HAP-1 (cell line): Measurements from ENCODE around the gene GLRX5.

Source experiments
- DNase-seq, 2 experiments: peaks; one replicate each; pipeline ENCODE4 v3.0.0-alpha.2; 2016 to 2020; ENCODE audit warnings: low spot score in 2 of 2
- H3K27me3 ChIP-seq: fragments of 250-450 bp; sonication (Bioruptor Pico); 2 replicates; pipeline ENCODE4 v1.5.1; 2020; ENCODE audit warnings: low read depth, mild to moderate bottlenecking, moderate library complexity
- H3K36me3 ChIP-seq: fragments of 250-450 bp; sonication (Bioruptor Pico); replicated peaks from 2 replicates; pipeline ENCODE4 v1.5.1; 2020; ENCODE audit warnings: mild to moderate bottlenecking
- H3K4me1 ChIP-seq: fragments of 250-450 bp; sonication (Bioruptor Pico); 2 replicates; pipeline ENCODE4 v1.5.1; 2020; ENCODE audit warnings: mild to moderate bottlenecking
- H3K4me3 ChIP-seq: fragments of 250-450 bp; sonication (Bioruptor Pico); 2 replicates; pipeline ENCODE4 v1.5.1; 2020; ENCODE audit warnings: mild to moderate bottlenecking, moderate library complexity
- H3K9me3 ChIP-seq: fragments of 250-450 bp; sonication (Bioruptor Pico); 2 replicates; pipeline ENCODE4 v1.5.1; 2020; ENCODE audit warnings: mild to moderate bottlenecking, moderate library complexity
- in situ Hi-C: fragments of 300-500 bp; cut with MboI; formaldehyde crosslinking; loops from 3 replicates; pipeline ENCODE4 v1.14.3; 2020; ENCODE audit warnings: low sequenced_read_pairs, inconsistent platforms, mixed read lengths

GLRX5 gene

DNA sequence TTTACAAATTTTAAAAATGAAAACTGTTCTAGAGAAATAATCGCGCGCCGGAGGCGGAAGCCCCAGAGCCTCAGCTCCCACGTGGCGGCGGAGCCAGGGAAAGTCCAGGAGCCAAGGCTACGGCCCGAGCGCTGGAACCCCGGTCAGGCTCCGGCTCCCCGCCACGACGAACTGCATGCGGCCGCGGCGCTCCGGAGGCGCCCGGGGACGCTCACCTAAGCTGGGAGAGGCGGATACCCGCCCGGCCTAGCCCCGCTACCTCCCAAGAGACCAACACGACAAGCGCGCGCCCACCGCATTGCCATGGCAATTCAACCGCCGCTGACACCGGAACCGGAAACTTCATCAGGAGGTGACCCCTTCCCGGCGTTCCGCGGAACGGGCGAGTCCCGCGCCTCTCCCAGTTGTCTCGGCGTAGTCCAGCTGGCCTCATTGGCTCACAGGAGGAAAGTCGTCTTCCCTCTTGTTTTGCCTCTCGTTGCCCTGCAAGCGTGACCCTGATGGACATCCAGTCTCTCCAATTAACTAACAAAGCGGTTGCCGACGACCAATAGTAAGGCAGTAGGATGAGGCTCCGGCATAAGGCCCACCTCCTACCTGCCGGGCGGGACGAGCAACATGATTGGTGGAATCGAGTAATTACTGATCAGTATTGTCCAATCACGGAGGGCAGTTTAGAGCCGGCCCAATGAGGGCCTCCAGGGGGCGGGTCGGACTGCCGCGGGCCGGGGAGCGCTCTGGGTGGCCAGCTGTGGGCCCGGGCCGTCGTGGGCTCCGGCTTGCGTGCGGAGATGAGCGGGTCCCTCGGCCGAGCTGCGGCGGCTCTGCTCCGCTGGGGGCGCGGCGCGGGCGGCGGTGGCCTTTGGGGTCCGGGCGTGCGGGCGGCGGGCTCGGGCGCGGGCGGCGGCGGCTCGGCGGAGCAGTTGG lies at the start of gene GLRX5:
Gene GLRX5 (plus strand): TSS at position 752 of the 927 bp plus-strand sequence. CDS start 40 bp downstream, at position 792.
- Histone ChIP-seq H3K9me3 (no peaks in the 10 kb centered on the region), H3K36me3 (peaks cover 25% of the 10 kb centered on the region), H3K4me3 (peak within 1 kb of the TSS; percentile 89), H3K4me1 (peaks cover 37% of the 10 kb centered on the region), H3K27me3 (no peaks in the 10 kb centered on the region)
- in situ Hi-C loops, result no loop called here
- DNase-seq, result peak; percentile 98 to 99

DNA sequence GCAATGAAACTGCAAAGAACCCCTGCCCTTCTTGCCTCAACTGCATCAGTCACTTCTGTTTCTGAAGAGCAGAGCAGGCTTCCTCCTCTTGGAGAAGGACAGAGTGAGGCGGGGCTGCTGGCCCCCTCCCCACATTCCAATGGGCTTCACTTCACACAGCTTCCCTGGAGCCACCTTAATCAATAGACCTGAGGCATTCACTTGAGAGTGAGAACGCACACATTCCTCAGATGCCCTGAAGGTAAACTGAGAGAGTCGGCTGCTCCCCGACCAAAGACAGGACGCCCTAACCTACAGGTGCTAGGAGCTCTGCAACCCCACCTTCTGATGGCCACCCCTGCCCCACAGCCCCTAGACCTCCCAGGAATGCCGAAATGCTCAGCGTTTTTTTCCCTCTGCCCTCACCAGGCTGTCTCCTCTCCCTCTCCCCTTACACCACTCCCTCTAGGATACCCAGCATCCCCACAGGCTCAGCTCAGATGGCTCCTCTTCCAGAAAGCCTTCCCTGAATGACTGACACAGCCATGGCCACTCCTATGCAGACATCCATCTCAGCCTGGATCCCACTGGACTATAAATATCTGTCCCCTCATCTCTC lies 49.5 kb upstream of the GLRX5 start:
- H3K4me1 ChIP-seq, result no peaks in the 10 kb centered on the region
- DNase-seq, result no peak
- no peaks in the 10 kb centered on the region for H3K9me3 ChIP-seq
- H3K4me3 ChIP-seq, result no peak overlapping the region
- no peaks in the 10 kb centered on the region for H3K36me3 ChIP-seq
- no peaks in the 10 kb centered on the region for H3K27me3 ChIP-seq
- in situ Hi-C loops, result no loop called here

DNA sequence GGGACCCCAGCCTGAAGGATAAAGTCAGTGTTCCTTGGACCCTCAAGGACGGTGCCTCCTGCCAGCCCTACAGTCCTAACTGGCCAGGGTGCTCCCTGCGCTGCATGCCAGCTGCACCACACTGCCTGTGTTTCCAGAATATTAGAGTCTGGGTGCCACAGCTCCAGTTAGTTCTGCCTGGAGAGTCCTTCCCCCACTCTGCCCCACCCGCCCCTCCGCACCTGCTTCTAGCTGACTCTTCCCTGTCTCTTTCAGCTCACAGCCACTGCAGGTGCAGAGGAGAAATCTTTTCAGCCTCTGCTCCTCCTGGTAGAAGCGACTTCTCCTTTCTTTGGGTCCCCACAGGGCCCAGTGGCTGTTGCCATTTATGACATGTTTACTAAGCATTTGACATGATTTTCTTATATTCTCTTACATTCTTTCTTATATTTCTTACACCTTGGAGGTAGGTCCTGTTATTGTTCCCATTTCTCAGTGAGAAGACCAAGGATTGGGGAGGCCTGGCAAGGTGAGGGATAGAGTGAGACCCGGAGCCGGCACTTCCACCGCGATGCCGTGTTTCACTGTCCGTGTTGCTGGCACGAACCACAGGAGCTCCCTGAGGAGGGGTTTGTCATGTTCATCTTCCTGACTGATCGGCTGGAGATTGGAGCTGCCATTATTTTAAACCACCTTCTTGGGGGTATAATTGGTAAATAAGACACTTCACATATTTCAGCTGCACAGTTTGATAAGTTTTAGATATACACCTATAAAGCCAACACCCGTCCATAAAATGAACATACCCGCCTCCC lies 47.8 kb upstream of the GLRX5 start:
- H3K4me3 ChIP-seq, result no peak overlapping the region
- in situ Hi-C loops, result no loop called here
- H3K4me1 ChIP-seq, result no peaks in the 10 kb centered on the region
- no peaks in the 10 kb centered on the region for H3K9me3 ChIP-seq
- H3K27me3 ChIP-seq, result no peaks in the 10 kb centered on the region
- DNase-seq, result no peak
- no peaks in the 10 kb centered on the region for H3K36me3 ChIP-seq

DNA sequence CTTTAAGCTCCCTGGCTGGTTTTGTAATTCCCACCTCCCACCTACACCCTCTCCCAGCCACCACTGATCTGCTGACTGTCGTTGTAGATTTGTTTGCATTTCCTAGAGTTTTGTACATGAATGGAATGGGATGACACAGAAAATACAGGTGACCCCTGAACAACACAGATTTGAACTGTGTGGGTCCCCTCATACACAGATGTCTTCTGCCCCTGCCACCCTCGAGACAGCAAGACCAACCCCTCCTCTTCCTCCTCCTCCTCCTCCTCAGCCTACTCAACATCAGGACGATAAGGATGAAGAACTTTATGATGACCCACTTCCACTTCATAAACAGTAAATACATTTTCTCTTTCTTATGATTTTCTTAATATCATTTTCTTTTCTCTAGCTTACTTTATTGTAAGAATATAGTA lies 47.2 kb upstream of the GLRX5 start:
- H3K36me3 ChIP-seq, result no peaks in the 10 kb centered on the region
- no peaks in the 10 kb centered on the region for H3K4me1 ChIP-seq
- in situ Hi-C loops, result no loop called here

DNA sequence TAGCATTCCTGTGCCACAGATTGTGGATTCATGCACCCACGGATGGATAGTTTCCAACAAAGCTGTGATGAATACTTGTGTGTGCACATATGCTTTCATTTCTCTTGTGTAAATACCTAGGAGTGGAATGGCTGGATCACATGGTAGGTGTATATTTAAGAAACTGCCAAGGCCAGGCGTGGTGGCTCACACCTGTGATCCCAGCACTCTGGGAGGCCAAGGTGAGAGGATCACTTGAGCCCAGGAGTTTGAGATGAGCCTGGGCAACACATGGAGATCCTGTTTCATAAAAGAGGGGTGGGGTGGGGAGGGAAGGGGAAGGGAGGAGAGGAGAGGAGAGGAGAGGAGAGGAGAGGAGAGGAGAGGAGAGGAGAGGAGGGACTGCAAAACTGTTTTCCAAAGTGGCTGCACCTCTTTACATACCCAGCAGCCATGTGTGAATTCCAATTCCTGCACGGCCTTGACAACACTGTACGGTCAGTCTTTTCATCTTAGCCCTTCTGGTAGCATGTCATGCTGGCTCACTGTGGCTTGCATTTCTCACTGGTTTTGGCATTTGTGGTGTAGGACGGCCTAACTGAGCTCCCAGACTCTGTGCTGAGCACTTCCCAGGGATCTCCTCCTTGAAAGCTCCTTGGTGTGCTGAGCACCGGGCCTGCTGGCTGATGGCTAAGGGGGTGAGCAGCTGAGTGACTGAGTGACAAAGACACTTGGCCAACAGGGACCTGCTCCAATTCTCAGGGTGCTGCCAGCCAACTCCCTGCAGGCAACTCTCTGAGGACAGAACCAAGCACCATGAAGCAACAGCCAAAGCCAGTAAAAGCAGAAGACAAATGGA lies 46.3 kb upstream of the GLRX5 start:
- in situ Hi-C loops, result no loop called here
- Histone ChIP-seq H3K4me3 (no peak overlapping the region), H3K4me1 (no peaks in the 10 kb centered on the region)

More for the DNA sequence above, 47.2 kb upstream of the GLRX5 start:
- Histone ChIP-seq H3K27me3 (no peaks in the 10 kb centered on the region), H3K4me3 (no peak overlapping the region), H3K9me3 (no peaks in the 10 kb centered on the region)
- no peak for DNase-seq

DNA sequence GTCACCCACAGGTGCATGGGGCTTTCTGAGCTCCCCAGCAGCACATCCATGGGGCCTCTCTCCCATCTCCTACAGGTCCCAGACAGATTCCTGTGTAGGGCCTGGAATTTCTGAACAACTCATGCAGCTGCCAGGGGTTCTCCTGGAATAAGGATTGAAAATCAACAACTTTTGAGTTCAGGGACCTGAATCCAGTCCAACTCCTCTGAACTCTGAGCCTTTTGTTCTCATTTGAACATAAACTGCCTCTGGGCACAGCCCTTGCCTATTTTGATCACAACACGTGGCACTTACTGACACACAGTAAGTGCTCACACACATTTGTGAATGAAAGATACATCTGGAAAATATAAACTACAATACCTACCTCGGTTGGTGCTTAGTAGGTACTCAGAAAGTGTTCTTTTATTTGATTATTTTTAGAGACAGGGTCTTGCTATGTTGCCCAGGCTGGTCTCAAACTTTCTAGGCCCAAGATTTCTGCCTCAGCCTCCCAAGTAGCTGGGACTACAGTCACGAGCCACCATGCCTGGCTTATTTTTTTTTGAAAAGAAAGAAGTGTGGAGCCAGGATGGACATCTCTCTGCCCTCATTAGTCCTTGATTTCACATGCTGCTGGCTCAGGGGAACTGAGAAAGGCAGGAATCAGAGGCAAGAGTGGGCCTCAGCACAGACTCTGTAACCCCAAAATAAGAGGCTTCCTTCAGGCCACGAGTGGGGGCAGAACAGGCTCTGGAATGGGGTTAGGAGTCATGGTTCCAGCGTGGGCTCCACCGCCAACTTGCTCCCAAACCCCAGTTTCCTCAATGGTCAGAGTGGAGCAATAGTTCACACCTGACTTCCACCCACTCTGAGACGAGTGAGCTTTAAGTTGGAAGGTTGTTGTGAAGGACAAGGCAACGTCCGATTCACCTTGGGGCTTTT lies 45.4 kb upstream of the GLRX5 start:
- H3K36me3 ChIP-seq, result no peaks in the 10 kb centered on the region
- no peaks in the 10 kb centered on the region for H3K4me1 ChIP-seq
- H3K27me3 ChIP-seq, result no peaks in the 10 kb centered on the region
- no peak for DNase-seq
- no peaks in the 10 kb centered on the region for H3K9me3 ChIP-seq
- in situ Hi-C loops, result no loop called here
- H3K4me3 ChIP-seq, result no peak overlapping the region

More for the DNA sequence above, 46.3 kb upstream of the GLRX5 start:
- no peaks in the 10 kb centered on the region for H3K27me3 ChIP-seq
- DNase-seq, result no peak
- H3K9me3 ChIP-seq, result no peaks in the 10 kb centered on the region
- no peaks in the 10 kb centered on the region for H3K36me3 ChIP-seq

DNA sequence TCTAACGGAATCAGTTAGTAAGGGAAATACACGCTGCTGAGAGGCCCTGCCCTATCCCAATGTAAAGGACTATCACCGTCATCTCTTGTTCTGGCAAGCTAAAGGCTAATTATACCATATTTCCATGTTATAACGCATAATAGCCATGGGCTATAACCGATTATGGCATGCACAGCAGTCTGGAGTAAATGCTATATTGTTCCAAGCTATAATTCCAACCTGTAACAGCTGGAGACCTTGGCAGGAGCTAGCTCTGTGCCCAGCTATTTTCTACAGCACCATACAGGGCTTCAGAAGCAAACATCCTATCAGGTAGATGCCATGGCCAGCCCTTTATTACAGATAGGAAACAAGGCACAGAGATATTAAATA lies 44.7 kb upstream of the GLRX5 start:
- H3K9me3 ChIP-seq, result no peaks in the 10 kb centered on the region
- H3K27me3 ChIP-seq, result no peaks in the 10 kb centered on the region
- H3K36me3 ChIP-seq, result no peaks in the 10 kb centered on the region
- no peak overlapping the region for H3K4me3 ChIP-seq
- H3K4me1 ChIP-seq, result no peaks in the 10 kb centered on the region
- in situ Hi-C loops, result no loop called here
- no peak for DNase-seq

DNA sequence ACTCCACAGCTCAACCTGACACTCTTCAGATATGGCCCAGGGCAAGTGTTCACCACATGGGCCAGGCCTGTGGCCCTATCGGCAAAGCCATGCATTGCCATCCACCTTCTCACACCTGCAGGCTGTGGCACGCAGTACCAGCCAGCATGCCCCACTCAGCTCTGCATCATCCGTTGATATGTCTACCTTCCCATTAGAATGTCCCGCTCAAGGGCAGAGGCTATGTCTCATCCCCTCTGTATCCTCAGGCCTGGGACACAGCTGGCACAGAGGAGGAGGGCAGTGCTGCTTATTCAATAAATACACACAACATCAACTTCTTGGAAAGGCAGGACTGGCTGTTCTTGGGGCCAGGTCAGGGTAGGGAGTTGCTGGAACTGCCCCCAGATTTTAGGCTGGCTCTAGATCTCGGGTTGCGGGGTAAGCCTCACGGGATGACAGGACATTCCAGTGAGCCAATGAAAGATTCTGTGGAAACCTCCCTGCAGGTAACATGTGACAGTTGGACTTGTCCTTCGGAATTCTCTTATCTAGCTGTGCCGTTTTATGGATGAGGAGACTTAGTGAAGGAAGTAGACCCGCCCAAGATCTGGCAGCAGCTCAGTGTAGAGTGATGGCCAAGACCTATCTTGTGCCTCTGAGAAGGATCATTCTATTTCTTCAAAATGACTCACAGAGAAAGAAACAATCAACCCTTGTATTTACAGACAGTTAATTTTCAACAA lies 44.0 kb upstream of the GLRX5 start:
- Histone ChIP-seq H3K9me3 (no peaks in the 10 kb centered on the region), H3K27me3 (no peaks in the 10 kb centered on the region), H3K36me3 (no peaks in the 10 kb centered on the region), H3K4me1 (no peaks in the 10 kb centered on the region), H3K4me3 (no peak overlapping the region)
- no peak for DNase-seq
- in situ Hi-C loops, result no loop called here

DNA sequence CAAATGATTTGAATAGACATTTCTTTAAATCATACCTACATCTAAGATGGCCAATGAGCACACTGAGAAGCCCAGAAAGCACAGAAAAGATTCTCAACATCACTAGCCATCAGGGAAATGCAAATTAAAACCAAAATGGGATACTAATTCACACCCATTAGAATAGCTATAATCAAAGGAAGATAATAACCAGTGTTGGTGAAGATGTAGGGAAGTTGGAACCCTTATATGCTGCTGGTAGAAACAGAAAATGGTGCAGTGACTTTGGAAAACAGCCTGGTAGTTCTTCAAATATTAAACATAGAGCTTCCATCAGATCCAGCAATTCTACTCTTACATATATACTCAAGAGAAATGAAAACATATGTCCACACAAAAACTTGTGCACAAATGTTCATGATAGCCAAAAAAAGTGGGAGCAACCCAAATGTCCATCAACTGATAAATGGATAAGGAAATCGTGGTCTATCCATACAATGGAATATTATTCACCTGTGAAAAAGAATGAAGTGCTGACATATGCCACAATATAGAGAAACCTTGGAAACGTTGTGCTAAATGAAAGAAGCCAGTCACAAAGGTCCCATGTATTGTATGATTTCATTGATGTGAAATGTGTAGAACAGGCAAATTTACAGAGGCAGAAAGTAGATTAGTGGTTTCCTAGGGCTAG lies 42.8 kb upstream of the GLRX5 start:
- no peak for DNase-seq
- Histone ChIP-seq H3K27me3 (no peaks in the 10 kb centered on the region), H3K9me3 (no peaks in the 10 kb centered on the region), H3K36me3 (no peaks in the 10 kb centered on the region), H3K4me1 (no peaks in the 10 kb centered on the region), H3K4me3 (no peak overlapping the region)
- in situ Hi-C loops, result no loop called here

DNA sequence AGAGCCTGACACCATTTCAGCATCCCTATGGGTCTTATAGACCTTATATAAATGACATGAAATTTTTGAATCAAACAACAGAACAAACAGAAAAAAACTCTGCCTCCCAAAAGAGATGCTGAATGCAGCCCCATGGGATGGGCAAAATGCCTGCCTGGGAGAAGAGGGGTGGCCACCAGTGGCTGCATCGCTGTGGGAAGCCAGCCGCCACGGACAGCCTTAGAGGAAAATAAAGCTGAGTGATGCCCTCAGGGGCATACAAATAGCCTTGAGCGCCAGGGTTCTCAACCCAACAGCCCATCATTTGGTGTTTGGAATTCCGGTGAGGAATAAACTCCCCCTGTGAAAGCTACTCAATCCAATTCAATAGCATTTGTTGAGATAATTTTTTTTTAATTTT lies 41.3 kb upstream of the GLRX5 start:
- Histone ChIP-seq H3K27me3 (no peaks in the 10 kb centered on the region), H3K4me3 (no peak overlapping the region), H3K9me3 (no peaks in the 10 kb centered on the region), H3K4me1 (no peaks in the 10 kb centered on the region), H3K36me3 (no peaks in the 10 kb centered on the region)
- DNase-seq, result no peak
- in situ Hi-C loops, result no loop called here

DNA sequence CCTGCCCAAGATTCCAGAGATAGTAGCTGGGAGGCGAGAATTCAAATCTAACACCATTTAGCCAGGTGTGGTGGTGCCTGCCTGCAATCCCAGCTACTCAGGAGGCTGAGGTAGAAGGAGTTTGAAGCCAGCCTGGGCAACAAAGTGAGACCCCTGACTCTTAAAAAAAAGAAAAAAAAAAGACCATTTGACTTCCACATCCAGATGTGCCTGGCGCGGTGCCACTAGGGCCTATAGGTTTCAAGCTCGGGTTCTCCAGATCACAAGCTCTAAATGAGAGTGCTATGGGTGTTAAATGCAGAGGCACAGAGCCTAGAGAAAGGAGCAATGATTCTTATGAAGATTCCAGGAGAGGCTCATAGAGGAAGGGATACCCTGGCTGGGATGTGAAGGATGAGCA lies 40.9 kb upstream of the GLRX5 start:
- H3K4me3 ChIP-seq, result no peak overlapping the region
- in situ Hi-C loops, result no loop called here

DNA sequence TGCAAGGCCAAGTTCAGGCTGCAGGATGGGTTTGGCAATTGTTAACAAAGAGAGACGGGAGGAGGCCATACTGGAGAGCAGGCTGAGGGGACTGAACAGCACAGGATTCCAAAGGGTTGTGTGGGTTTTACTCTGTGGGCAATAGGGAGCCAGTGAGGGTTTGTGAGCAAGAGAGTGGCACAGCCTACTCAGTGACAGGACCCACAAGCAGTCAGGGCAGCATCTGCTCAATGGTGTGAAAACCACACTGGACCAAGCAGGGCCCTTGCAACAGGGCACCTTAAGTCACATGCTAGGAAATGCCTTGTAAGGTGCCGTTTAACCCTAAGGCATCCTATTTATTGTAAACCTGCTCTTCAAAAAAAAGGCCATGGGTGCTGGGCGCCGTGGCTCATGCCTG lies 40.4 kb upstream of the GLRX5 start:
- Histone ChIP-seq H3K27me3 (no peaks in the 10 kb centered on the region), H3K4me3 (no peak overlapping the region), H3K4me1 (no peaks in the 10 kb centered on the region), H3K36me3 (no peaks in the 10 kb centered on the region), H3K9me3 (no peaks in the 10 kb centered on the region)
- DNase-seq, result no peak
- in situ Hi-C loops, result no loop called here

More for the DNA sequence above, 40.9 kb upstream of the GLRX5 start:
- no peaks in the 10 kb centered on the region for H3K9me3 ChIP-seq
- DNase-seq, result no peak
- H3K27me3 ChIP-seq, result no peaks in the 10 kb centered on the region
- H3K4me1 ChIP-seq, result no peaks in the 10 kb centered on the region
- no peaks in the 10 kb centered on the region for H3K36me3 ChIP-seq
